Hepatocyte (in vitro differentiated cells): ENCODE results near the gene INTS6. TPM values are rescaled to one million over a fixed set of nuclear protein-coding genes. Genes with fewer than 3 reads are reported as not detected.

Source experiments
- DNase-seq: peaks from one replicate; pipeline ENCODE4 v3.0.0-alpha.2; 2016; ENCODE audit warnings: low spot score
- H2AFZ ChIP-seq: fragments of 200-600 bp; sonication (generic); 2 replicates; pipeline ENCODE4 v1.6.0; 2016; ENCODE audit warnings: antibody characterized with exemption, mild to moderate bottlenecking
- H3K27ac ChIP-seq: fragments of 200-600 bp; sonication (generic); 2 replicates; pipeline ENCODE4 v1.5.1; 2016; ENCODE audit warnings: mild to moderate bottlenecking
- H3K27me3 ChIP-seq: fragments of 200-600 bp; sonication (generic); 2 replicates; pipeline ENCODE4 v1.6.1; 2016
- H3K36me3 ChIP-seq: fragments of 200-600 bp; sonication (generic); replicated peaks from 2 replicates; pipeline ENCODE4 v1.5.1; 2016; ENCODE audit warnings: low read depth; ENCODE audit not compliant: insufficient read depth
- H3K4me1 ChIP-seq: fragments of 200-600 bp; sonication (generic); 2 replicates; pipeline ENCODE4 v1.5.1; 2016; ENCODE audit warnings: mild to moderate bottlenecking, moderate library complexity; ENCODE audit not compliant: insufficient read depth
- H3K4me2 ChIP-seq: fragments of 200-600 bp; sonication (generic); 2 replicates; pipeline ENCODE4 v1.6.0; 2016
- H3K4me3 ChIP-seq: fragments of 200-600 bp; sonication (generic); 2 replicates; pipeline ENCODE4 v1.5.1; 2016; ENCODE audit warnings: mild to moderate bottlenecking
- H3K79me2 ChIP-seq: fragments of 200-600 bp; sonication (generic); 2 replicates; pipeline ENCODE4 v1.6.0; 2017; ENCODE audit warnings: mild to moderate bottlenecking
- H3K9me2 ChIP-seq: fragments of 200-600 bp; sonication (generic); replicated peaks from 2 replicates; pipeline ENCODE4 v1.6.0; 2017; ENCODE audit warnings: mild to moderate bottlenecking; ENCODE audit not compliant: insufficient read depth
- H3K9me3 ChIP-seq: fragments of 200-600 bp; sonication (generic); 2 replicates; pipeline ENCODE4 v1.5.1; 2016; ENCODE audit warnings: low read depth, mild to moderate bottlenecking
- H4K20me1 ChIP-seq: fragments of 200-600 bp; sonication (generic); 2 replicates; pipeline ENCODE4 v1.6.0; 2016; ENCODE audit warnings: mild to moderate bottlenecking; ENCODE audit not compliant: insufficient read depth, poor library complexity, severe bottlenecking
- CTCF ChIP-seq: fragments of 200-600 bp; sonication (generic); IDR thresholded peaks from 2 replicates; pipeline ENCODE4 v1.5.1; 2016; ENCODE audit warnings: antibody characterized with exemption, mild to moderate bottlenecking; ENCODE audit not compliant: poor library complexity
- EZH2 ChIP-seq: fragments of 200-600 bp; sonication (generic); IDR thresholded peaks from 2 replicates; pipeline ENCODE4 v1.6.1; 2016; ENCODE audit warnings: antibody characterized with exemption, mild to moderate bottlenecking, borderline replicate concordance
- EZH2phosphoT487 ChIP-seq: fragments of 200-600 bp; sonication (generic); IDR thresholded peaks from one replicate; pipeline ENCODE4 v1.6.1; 2018; ENCODE audit warnings: antibody characterized with exemption, mild to moderate bottlenecking, low read depth, moderate library complexity; ENCODE audit not compliant: unreplicated experiment, severe bottlenecking
- WGBS: methylation state at CpG from one replicate; pipeline ENCODE4 v1.1.6; 2016; ENCODE audit warnings: low lambda C conversion rate; ENCODE audit errors: missing lambda C conversion rate; 5-methylcytosine and 5-hydroxymethylcytosine counted together
- polyA plus RNA-seq: library from polyadenylated mRNA; unstranded; fragments of >200 nt; fragmentation: Nextera tagmentation; extraction: Ambion mirVana; gene quantifications from 2 replicates; pipeline ENCODE4 v1.2.1, GENCODE V29; 2016
- total RNA-seq: library from RNA; depleted of rRNA; stranded (reverse); fragments of >200 nt; gene quantifications from 2 replicates; pipeline ENCODE4 v1.2.3, GENCODE V29; 2014

The INTS6 gene
- total and polyA plus RNA-seq, 2 experiments from 2014 or later, result 28.5 to 51.2 TPM

- Histone ChIP-seq H3K27ac (peak overlapping the region; percentile 29), H3K9me2 (no peaks in the 10 kb centered on the region), H3K36me3 (no peaks in the 10 kb centered on the region), H3K4me3 (no peak overlapping the region), H3K4me1 (no peaks in the 10 kb centered on the region), H4K20me1 (no peaks in the 10 kb centered on the region), H3K27me3 (no peaks in the 10 kb centered on the region), H3K79me2 (no peaks in the 10 kb centered on the region), H3K4me2 (no peak overlapping the region), H3K9me3 (no peaks in the 10 kb centered on the region), H2AFZ (no peak overlapping the region)
- TF ChIP-seq EZH2, result no peak
- 87% methylated on average over 1 of the region's 1 CpG for WGBS
- DNase-seq, result no peak
Observed at GRCh38 chr13:51359352-51359751, 93.5 kb downstream of the INTS6 start.

DNA sequence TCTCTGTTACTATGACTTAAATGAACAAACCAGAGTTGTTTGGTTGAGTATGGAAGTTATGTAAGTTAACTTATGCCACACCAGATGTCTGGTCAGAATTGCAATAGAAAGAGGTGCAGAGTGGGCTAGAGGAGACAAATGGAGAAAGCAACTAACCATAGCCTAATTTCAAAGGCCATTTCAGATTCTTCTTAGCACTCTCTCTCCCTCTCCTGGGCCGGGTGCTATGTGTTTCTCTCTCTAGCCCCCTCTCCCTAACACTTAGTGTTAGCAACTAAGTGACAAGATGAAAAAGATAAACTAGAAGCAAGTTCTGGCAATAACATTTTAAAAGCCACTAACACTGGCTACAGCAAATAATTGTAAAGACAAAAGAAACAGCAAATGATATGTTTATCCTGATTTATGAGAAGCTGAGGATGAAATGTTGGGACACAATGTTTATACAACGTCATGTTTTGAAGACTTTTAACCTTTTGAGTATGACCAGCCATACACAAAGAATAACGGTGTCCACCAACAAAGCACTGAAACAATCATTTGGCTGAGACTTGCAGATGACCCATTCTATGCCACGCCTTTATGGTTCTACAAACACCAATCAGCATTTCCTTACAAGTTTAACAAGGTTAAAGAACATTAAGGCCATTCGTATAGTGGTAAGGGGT lies 94.8 kb downstream of the INTS6 start:
- Histone ChIP-seq H3K79me2 (no peaks in the 10 kb centered on the region), H3K27me3 (no peaks in the 10 kb centered on the region), H3K27ac (no peak overlapping the region), H3K4me3 (no peak overlapping the region), H3K36me3 (no peaks in the 10 kb centered on the region), H4K20me1 (no peaks in the 10 kb centered on the region), H2AFZ (no peak overlapping the region), H3K4me2 (no peak overlapping the region), H3K4me1 (no peaks in the 10 kb centered on the region), H3K9me2 (no peaks in the 10 kb centered on the region), H3K9me3 (no peaks in the 10 kb centered on the region)
- no peak for DNase-seq
- 64% methylated on average over 5 of the region's 5 CpGs for WGBS
- no peak for TF ChIP-seq CTCF
- no peak for TF ChIP-seq EZH2

GRCh38 chr13:51355217-51355616 lies 97.6 kb downstream of the INTS6 start:
- Histone ChIP-seq H3K4me3 (no peak overlapping the region), H3K27me3 (no peaks in the 10 kb centered on the region), H3K9me2 (no peaks in the 10 kb centered on the region), H2AFZ (no peak overlapping the region), H3K4me1 (no peaks in the 10 kb centered on the region), H3K27ac (no peak overlapping the region), H3K9me3 (no peaks in the 10 kb centered on the region), H3K36me3 (no peaks in the 10 kb centered on the region), H3K4me2 (no peak overlapping the region), H4K20me1 (no peaks in the 10 kb centered on the region), H3K79me2 (no peaks in the 10 kb centered on the region)
- TF ChIP-seq CTCF (no peak), EZH2 (no peak), EZH2phosphoT487 (no peak)
- no peak for DNase-seq
- WGBS, result 50% methylated on average over 2 of the region's 2 CpGs

- Histone ChIP-seq H3K36me3 (no peaks in the 10 kb centered on the region), H3K79me2 (no peaks in the 10 kb centered on the region), H3K27me3 (no peaks in the 10 kb centered on the region), H3K4me3 (no peak overlapping the region), H3K9me2 (no peaks in the 10 kb centered on the region), H3K9me3 (no peaks in the 10 kb centered on the region), H4K20me1 (no peaks in the 10 kb centered on the region), H2AFZ (no peak overlapping the region), H3K4me1 (no peaks in the 10 kb centered on the region), H3K27ac (no peak overlapping the region), H3K4me2 (no peak overlapping the region)
- DNase-seq, result no peak
- TF ChIP-seq EZH2 (no peak), EZH2phosphoT487 (no peak), CTCF (no peak)
Observed at GRCh38 chr13:51349016-51349415, 103.8 kb downstream of the INTS6 start.
